GM12801 (cell line): ENCODE results near the gene SHD.

Experiments used
- CTCF ChIP-seq: IDR thresholded peaks from one replicate; pipeline ENCODE4 v1.5.1; 2011; ENCODE audit warnings: control low read depth; ENCODE audit not compliant: insufficient read length; ENCODE audit errors: extremely low read depth

SHD gene

GRCh38 chr19:4310247-4311121 is 31.4 kb downstream of the SHD start:
- no peak for TF ChIP-seq CTCF

GRCh38 chr19:4313847-4314490 is 34.9 kb downstream of the SHD start:
- no peak for TF ChIP-seq CTCF

DNA sequence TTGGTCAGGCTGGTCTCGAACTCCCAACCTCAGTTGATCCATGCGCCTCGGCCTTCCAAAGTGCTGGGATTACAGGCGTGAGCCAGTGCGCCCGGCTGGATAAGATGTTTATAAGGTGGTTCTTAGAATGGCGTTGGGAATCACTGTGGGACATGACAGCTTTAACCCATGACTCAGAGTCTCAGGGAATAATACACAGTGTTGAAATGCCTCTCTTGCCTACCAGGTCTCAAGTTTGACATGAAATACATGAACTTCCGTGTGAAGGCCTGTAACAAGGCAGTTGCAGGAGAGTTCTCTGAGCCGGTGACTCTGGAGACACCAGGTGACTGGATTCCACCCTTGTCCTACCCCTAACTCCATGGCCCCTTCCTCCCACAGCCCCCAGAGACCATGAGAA is 37.9 kb downstream of the SHD start:
- no peak for TF ChIP-seq CTCF

DNA sequence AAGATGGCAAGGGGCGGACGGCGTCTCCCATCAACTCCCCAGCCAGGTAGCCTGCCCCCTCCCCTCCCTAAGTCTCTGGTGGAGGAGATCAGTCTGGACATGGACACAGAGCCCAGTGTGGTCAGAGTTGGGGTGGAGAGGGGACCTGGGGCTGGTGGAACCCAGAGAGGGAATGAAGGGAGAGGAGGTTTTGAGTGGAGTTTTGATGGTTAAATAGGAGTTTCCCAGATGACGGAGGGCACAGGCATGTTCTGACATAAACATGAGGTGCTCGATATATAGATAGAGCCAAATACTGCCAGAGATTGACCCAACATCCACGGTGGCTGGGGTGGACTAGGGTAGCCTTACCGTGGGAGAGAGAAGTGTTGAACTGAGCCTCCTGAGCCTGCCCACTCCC is 39.4 kb downstream of the SHD start:
- TF ChIP-seq CTCF: no peak

GRCh38 chr19:4319067-4319718 is 40.1 kb downstream of the SHD start:
- no peak for TF ChIP-seq CTCF

DNA sequence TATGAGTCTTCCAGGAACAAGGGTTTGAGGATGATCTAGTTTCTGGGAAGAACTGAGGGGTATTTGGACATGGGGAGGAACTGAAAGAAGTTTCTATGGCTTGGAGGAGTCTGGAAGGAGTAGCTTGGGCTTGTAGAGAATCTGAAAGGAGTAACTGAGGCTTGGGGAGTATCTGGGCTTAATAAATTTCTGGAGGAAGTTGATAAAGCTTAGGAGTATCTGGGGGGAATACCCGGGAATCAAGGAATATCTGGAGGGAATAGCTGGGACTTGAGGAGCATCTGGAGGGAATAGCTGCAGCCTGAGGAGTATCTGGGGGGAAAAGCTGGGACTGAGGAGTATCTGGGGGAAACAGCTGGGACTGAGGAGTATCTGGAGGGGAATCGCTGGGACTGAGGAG is 41.4 kb downstream of the SHD start:
- TF ChIP-seq CTCF: no peak

- no peak for TF ChIP-seq CTCF
Measured at GRCh38 chr19:4322942-4323665, 44.0 kb downstream of the SHD start.
